ENCODE data around the gene TACC2.
"Not testable (repeated sequence)": the region's sequence is repeated elsewhere in the genome, so short reads cannot be mapped to it uniquely, and the experiment has no call there.

Gene TACC2

DNA sequence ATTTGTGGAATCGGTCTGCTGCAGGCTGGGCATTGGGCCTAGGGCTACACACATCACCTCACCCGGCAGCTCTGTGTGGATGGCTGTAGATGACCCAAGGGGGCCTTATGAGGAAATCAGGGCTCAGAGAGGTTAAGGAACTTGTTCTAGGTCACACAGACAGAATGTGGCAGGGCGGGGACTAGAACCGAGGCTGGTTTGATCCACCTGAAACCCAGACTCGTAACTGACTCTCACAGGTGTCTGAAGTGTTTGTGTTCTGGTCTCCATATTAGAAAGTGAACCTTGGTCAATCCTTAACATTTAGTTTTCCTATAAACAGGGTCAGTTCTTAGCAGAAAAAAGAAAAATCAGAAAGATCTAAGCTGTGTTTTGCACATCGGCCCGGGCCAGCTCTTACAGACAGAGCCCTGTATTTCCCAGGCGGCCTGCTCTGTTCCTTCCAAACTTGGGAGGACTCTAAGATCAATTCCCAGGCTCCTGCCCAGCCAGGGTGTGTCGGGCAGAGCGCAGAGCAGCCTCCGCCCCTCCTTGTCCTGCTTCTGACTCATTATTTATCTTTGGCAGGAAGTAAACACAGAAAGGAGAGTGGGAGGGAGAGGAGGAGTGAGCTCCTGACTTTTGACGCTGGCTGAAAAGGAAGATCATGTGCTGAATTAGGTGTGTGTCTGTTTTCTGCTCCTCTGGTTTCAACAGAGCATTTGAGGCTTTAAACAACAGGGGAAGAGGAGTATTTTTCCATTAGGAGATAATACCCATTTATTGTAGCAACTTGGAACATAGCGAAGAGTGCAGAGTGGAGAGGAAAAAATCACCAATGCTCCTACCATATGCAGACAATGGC is 74.1 kb downstream of the TACC2 start:
- peak; percentile 88 for DNase-seq

DNA sequence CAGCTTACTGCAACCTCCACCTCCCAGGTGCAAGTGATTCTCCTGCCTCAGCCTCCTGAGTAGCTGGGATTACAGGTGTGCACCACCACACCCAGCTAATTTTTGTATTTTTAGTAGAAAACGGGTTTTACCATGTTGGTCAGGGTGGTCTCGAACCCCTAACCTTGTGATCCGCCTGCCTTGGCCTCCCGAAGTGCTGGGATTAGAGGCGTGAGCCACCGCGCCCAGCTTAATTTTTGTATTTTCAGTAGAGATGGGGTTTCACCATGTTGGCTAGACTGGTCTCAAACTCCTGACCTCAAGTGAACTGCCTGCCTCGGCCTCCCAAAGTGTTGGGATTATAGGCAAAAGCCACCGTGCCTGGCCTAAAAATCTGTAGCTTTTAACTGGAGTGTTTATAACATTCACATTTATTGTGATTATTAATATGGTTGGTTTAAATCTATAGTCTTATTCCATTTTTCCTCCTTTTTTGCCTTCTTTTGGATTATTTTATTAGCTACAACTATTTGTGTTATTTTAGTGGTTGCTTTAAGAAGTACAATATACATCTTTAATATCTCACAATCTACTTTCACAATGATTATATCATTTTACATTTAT is 77.5 kb downstream of the TACC2 start:
- DNase-seq: not testable (repeated sequence)

DNA sequence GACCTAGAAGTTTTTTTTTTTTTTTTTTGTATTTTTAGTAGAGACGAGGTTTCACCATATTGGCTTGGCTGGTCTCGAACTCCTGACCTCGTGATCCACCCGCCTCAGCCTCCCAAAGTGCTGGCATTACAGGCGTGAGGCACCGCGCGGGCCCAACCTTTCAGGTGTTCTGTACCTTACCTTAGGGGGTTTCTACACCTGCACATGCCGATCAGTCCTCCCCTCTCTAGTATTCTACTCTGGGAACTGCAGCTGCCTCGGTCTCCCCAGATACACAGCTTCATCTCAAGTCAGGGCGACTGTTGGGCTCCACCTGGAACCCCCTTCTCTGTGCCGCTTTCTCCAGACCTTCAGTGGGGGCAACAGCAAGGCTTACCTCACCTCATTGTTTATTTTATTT is 79.9 kb downstream of the TACC2 start:
- DNase-seq: no peak

DNA sequence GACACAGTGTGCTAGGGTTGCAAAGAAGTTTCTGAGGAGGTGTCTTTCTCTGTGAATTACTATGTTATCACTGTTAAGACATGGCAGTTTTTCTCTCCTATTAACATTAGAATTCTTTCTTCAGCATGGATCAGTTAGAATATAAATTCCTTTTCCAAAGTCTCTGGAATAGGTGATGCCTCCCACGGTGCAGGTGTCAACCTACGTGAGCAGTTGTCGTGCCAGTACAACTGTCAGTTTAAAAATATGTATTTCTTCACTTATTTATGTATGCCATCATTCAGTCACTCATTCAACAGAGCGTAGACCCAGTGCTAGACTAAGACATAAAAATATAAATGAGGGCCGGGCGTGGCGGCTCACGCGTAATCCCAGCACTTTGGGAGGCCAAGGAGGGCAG is 83.5 kb downstream of the TACC2 start:
- no peak for DNase-seq

DNA sequence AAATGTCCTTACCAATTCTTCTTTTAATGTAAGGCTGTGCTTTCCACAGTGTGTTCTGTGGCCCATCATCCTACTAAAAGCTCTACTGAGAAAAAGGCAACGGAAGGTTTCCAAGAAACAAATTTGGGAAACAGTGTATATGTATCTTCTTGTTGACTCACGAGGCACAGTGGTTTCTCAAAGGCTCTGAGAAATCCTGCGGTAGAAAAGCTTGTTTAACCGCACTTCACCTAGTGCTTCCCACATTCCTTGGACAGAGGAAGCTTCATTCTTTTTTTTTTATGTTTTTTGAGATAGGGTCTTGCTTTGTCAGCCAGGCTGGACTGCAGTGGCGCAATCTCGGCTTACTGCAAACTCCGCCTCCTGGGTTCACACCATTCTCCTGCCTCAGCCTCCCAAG is 84.5 kb downstream of the TACC2 start:
- DNase-seq: no peak

DNA sequence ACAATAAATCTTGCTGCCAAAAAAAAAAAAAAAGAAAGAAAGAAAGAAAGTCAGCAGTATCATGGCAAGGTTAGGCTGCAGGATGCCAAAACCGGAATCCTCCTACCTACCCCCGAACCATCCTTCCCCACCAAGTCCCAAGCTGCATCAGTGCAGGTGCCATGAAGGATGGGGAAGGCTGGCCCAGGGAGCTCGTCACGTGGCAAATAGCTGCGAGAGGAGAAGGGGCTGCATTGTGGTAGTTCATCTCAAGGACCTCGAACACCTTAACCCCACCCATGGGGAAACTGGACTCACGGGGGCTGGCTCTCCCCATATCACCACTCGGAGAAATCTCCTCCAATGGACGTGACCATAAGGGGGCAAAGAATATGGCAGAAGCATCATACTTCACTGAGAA is 86.2 kb downstream of the TACC2 start:
- DNase-seq: no peak

DNA sequence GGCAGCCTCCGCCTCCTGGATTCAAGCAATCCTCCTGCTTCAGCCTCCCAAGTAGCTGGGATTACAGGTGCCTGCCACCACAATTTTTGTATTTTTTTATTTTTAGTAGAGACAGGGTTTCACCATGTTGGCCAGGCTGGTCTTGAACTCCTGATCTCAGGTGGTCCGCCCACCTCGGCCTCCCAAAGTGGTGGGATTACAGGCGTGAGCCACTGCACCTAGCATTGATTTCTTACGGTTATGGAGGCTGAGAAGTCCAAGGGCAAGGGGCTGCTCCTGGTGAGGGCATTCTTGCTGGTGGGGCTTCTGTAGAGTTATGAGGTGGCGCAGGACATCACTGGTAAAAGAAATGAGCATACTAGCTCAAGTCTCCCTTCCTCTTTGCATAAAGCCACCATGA is 86.9 kb downstream of the TACC2 start:
- DNase-seq: not testable (repeated sequence)

DNA sequence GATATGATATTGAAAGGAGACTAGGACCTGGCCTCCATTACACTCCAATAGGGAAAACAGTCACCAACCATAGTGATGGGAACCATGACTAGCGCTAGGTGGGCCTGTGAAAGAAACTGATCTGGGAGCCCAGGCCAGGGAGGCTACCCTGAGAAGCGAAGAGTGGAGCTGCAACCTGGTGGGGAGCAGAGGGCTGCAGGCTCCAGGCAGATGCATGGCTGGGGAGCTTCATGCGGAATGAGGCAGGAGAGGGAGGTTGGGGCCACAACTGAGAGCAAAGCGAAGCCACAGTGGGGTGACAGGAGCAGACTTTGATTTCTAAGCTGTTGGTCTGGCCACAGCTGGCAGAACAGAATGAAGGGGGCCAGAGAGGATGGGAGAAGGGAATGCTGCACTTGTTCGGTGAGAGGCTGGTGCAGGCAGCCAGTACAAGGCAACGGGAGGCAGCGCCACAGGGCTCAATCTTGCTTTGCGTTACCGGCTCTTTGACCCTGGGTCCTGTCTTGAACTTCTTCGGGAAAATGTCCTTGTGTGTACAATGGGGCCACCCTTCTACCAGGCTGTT is 88.4 kb downstream of the TACC2 start:
- no peak for DNase-seq

DNA sequence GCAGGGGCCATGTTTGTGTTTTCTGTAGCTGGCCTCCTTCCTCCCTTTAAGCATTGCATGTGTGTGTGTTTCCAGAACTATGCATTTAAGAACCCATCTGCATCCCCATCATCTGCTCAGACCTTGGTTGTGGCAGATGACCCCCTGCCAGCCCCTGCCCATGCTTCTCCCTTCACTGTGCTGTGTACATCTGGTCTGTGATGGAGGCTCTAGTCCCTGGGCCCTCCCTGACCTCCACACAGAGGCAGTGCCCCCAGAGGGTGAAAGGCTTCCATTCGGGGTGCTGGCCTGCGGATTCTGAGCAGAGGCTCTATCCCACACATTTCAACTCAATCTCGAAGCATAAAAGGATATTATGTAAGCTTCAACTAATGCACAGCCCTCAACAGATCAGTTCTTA is 89.4 kb downstream of the TACC2 start:
- DNase-seq: no peak

DNA sequence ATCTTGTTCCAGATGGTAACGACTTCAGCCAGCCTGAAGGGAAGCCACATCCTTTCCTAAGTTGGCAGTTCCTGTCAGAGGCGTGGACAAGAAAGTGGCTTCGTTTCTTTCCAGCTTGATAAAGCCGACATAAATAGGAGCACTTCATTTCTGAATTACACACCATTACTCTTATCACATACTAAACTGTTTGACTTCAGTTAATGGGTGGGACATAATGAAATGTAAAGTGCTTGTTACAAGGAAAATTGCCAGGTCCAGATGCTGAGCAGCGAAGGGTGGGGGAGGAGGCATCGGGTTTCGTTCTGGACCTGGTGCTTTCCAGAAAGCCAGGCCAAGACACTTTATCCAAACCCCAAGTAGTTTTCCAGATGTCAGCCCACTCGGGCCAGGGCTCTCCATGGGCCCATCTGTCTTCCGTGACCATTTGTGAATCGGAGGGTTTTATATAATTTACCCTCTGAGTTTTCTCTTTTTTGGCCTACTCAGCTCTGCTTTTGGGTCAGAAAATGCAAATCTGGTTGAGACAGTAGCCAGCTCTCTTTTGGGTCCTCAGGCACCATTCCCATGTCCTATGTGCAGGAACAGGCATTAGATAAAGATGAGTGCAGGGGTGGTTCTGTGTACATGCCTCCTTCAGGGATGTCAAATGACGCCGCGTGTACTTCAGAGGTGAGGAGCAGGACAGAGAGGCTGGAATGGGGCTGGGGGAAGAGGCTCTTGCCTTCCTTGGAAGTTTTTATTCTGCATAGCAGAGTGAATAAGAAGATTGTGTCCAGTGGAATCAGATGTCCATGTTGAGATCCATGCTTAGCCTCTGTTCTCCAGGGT is 90.2 kb downstream of the TACC2 start:
- DNase-seq: peak; percentile 36

DNA sequence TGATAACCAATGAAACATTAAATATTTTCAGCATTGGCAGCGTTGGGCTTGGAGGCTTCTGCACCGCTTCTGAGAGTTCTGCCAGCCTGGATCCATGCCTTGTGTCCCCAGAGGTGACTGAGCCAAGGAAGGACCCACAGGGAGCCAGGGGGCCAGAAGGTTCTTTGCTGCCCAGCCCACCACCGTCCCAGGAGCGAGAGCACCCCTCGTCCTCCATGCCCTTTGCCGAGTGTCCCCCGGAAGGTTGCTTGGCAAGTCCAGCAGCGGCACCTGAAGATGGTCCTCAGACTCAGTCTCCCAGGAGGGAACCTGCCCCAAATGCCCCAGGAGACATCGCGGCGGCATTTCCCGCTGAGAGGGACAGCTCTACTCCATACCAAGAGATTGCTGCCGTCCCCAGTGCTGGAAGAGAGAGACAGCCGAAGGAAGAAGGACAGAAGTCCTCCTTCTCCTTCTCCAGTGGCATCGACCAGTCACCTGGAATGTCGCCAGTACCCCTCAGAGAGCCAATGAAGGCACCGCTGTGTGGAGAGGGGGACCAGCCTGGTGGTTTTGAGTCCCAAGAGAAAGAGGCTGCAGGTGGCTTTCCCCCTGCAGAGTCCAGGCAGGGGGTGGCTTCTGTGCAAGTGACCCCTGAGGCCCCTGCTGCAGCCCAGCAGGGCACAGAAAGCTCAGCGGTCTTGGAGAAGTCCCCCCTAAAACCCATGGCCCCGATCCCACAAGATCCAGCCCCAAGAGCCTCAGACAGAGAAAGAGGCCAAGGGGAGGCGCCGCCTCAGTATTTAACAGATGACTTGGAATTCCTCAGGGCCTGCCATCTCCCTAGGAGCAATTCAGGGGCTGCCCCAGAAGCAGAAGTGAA is 93.9 kb downstream of the TACC2 start:
- no peak for DNase-seq

DNA sequence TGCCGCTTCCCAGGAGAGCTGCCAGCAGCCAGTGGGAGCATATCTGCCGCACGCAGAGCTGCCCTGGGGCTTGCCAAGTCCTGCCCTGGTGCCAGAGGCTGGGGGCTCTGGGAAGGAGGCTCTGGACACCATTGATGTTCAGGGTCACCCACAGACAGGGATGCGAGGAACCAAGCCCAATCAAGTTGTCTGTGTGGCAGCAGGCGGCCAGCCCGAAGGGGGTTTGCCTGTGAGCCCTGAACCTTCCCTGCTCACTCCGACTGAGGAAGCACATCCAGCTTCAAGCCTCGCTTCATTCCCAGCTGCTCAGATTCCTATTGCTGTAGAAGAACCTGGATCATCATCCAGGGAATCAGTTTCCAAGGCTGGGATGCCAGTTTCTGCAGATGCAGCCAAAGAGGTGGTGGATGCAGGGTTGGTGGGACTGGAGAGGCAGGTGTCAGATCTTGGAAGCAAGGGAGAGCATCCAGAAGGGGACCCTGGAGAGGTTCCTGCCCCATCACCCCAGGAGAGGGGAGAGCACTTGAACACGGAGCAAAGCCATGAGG is 94.6 kb downstream of the TACC2 start:
- DNase-seq: no peak

DNA sequence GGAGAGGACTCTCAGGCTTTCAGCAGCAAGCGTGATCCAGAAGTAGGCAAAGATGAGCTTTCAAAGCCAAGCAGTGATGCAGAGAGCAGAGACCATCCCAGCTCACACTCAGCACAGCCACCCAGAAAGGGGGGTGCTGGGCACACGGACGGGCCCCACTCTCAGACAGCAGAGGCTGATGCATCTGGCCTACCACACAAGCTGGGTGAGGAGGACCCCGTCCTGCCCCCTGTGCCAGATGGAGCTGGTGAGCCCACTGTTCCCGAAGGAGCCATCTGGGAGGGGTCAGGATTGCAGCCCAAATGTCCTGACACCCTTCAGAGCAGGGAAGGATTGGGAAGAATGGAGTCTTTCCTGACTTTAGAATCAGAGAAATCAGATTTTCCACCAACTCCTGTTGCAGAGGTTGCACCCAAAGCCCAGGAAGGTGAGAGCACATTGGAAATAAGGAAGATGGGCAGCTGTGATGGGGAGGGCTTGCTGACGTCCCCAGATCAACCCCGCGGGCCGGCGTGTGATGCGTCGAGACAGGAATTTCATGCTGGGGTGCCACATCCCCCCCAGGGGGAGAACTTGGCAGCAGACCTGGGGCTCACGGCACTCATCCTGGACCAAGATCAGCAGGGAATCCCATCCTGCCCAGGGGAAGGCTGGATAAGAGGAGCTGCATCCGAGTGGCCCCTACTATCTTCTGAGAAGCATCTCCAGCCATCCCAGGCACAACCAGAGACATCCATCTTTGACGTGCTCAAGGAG is 95.5 kb downstream of the TACC2 start:
- no peak for DNase-seq

DNA sequence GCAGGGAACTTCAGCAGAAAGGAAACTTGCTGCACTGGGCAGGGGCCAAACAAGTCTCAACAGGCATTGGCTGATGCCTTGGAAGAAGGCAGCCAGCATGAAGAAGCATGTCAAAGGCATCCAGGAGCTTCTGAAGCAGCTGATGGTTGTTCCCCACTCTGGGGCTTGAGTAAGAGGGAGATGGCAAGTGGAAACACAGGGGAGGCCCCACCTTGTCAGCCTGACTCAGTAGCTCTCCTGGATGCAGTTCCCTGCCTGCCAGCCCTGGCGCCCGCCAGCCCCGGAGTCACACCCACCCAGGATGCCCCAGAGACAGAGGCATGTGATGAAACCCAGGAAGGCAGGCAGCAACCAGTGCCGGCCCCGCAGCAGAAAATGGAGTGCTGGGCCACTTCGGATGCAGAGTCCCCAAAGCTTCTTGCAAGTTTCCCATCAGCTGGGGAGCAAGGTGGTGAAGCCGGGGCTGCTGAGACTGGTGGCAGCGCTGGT is 96.5 kb downstream of the TACC2 start:
- DNase-seq: no peak

DNA sequence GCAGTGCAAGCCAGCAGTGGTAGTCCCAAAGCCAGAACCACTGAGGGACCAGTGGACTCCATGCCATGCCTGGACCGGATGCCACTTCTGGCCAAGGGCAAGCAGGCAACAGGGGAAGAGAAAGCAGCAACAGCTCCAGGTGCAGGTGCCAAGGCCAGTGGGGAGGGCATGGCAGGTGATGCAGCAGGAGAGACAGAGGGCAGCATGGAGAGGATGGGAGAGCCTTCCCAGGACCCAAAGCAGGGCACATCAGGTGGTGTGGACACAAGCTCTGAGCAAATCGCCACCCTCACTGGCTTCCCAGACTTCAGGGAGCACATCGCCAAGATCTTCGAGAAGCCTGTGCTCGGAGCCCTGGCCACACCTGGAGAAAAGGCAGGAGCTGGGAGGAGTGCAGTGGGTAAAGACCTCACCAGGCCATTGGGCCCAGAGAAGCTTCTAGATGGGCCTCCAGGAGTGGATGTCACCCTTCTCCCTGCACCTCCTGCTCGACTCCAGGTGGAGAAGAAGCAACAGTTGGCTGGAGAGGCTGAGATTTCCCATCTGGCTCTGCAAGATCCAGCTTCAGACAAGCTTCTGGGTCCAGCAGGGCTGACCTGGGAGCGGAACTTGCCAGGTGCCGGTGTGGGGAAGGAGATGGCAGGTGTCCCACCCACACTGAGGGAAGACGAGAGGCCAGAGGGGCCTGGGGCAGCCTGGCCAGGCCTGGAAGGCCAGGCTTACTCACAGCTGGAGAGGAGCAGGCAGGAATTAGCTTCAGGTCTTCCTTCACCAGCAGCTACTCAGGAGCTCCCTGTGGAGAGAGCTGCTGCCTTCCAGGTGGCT is 97.7 kb downstream of the TACC2 start:
- DNase-seq: no peak

DNA sequence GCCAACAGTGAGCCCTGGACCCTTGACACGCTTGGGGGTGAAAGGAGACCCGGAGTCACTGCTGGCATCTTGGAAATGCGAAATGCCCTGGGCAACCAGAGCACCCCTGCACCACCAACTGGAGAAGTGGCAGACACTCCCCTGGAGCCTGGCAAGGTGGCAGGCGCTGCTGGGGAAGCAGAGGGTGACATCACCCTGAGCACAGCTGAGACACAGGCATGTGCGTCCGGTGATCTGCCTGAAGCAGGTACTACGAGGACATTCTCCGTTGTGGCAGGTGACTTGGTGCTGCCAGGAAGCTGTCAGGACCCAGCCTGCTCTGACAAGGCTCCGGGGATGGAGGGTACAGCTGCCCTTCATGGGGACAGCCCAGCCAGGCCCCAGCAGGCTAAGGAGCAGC is 98.5 kb downstream of the TACC2 start:
- DNase-seq: no peak

DNA sequence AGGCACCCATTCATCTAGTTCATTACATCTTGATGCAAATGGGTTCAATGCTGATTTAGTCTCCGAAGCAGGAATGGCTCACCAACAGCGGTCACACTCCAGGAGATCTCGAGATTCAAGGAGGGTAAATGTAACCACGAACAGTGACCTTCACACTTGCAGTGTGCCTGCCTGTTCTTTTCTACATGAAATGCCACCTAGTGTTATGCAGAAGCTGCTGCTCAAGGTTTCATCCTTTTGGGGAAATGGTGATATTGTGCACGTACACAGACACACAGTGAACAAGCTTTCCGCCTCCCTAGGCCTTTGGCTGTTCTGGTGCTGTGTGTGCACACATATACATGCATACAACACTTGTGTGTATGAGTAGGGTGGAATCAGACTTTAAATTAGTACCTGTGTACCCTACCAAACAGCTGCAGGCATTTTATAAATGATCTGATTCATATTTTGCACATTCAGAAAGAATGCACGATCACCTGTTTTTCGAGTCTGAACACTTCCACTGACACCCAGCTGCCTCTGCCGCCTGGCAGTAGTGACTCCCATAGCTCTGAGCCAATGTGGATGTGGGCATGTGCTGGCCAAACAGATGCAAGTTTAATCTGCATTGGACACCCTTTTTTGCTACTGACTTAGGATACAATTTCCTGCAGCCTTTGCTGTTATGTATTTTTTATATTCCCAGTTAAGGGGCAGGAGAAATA is 100.5 kb downstream of the TACC2 start:
- DNase-seq: no peak

DNA sequence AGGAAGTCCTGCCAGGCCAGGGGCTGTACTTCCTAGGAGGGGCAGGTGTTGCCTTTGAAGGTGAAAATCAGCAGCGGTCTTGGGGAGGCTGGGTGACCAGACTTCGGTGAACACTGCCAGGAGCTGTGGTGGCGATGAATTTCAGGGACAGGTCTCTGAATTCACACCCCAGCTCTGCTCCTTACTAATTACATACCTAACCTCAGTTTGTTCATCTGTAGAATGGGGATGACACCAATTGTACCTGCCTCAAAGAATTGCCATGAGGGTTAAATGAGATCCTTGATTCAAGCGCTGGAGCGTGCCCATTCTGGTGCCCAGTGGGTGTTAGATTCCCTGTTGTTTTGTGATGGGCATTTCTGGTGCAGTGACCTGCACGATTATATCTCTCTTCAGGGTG is 102.8 kb downstream of the TACC2 start:
- DNase-seq: no peak

DNA sequence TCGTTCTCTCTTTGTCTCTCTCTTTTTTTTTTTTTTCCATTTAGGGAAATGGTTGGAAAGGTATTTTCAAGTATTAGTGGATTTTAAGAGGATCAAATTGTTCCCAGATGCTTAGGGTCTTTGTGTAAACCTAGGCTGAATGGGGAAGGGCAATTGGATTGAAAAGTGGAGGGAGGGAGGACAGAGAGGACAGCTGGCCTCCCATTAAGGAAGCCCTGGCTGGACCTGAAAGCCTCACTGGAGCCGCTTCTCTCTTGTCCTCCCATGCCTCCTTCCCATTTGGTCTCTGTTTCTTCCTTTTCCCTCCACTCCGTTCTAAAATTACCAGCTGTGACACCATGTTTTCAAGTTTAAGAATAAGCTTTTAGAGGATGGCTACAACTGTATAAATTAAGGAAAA is 104.1 kb downstream of the TACC2 start:
- DNase-seq: no peak

DNA sequence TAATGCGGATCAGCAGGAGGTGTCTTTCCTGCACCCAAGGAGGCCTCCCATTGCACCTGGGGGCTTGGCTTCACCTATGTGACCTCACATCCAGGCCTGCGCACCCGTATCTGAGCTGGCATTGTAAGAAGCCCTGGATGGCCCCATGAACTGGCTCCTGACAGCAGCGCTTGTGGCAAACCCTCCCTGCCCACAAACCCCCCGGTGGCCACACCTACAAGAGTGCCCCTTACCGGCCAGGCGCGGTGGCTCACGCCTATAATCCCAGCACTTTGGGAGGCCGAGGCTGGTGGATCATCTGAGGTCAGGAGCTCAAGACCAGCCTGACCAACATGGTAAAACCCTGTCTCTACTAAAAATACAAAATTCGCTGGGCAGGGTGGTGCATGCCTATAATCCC is 107.2 kb downstream of the TACC2 start:
- DNase-seq: not testable (repeated sequence)
